Epithelial cell of prostate (primary cell): Measurements from ENCODE around the gene FAR2.

Source experiments
- DNase-seq: peaks from one replicate; pipeline ENCODE4 v3.0.0-alpha.2; 2011; ENCODE audit warnings: low read depth, low spot score
- H3K27ac ChIP-seq: fragments of 450-650 bp; 2 replicates; pipeline ENCODE4 v1.5.1; 2017; ENCODE audit warnings: mild to moderate bottlenecking

FAR2 gene

GRCh38 chr12:29310899-29311298 lies 161.8 kb downstream of the FAR2 start:
- no peak overlapping the region for H3K27ac ChIP-seq
- DNase-seq, result no peak

- no peak for DNase-seq
- H3K27ac ChIP-seq, result no peak overlapping the region
These were observed 165.3 kb downstream of the FAR2 start for GRCh38 chr12:29314416-29314815.

- peak; percentile 6 for DNase-seq
- no peak overlapping the region for H3K27ac ChIP-seq
These were observed 167.7 kb downstream of the FAR2 start for GRCh38 chr12:29316752-29317151.

- no peak overlapping the region for H3K27ac ChIP-seq
- DNase-seq, result peak; percentile 12
These were observed 168.7 kb downstream of the FAR2 start for GRCh38 chr12:29317556-29318363.

- H3K27ac ChIP-seq, result peak overlapping the region; percentile 62
- DNase-seq, result peak; percentile 43
These were observed 171.4 kb downstream of the FAR2 start for GRCh38 chr12:29320295-29321085.

GRCh38 chr12:29322157-29322556 lies 173.1 kb downstream of the FAR2 start:
- no peak overlapping the region for H3K27ac ChIP-seq

GRCh38 chr12:29329411-29329810 lies 180.3 kb downstream of the FAR2 start:
- DNase-seq, result no peak

More at GRCh38 chr12:29322157-29322556, 173.1 kb downstream of the FAR2 start:
- DNase-seq, result no peak

GRCh38 chr12:29333178-29333577 lies 184.1 kb downstream of the FAR2 start:
- DNase-seq, result no peak
- H3K27ac ChIP-seq, result no peak overlapping the region

More at GRCh38 chr12:29329411-29329810, 180.3 kb downstream of the FAR2 start:
- H3K27ac ChIP-seq, result no peak overlapping the region

GRCh38 chr12:29334937-29335336 lies 185.9 kb downstream of the FAR2 start:
- H3K27ac ChIP-seq, result no peak overlapping the region
- no peak for DNase-seq

GRCh38 chr12:29337325-29337724 lies 188.2 kb downstream of the FAR2 start:
- DNase-seq, result no peak
- no peak overlapping the region for H3K27ac ChIP-seq

- no peak overlapping the region for H3K27ac ChIP-seq
- DNase-seq, result no peak
These were observed 194.1 kb downstream of the FAR2 start for GRCh38 chr12:29343022-29343799.

- no peak for DNase-seq
- no peak overlapping the region for H3K27ac ChIP-seq
These were observed 197.8 kb downstream of the FAR2 start for GRCh38 chr12:29346769-29347421.

GRCh38 chr12:29350080-29350479 lies 201.0 kb downstream of the FAR2 start:
- peak; percentile 3 for DNase-seq
- no peak overlapping the region for H3K27ac ChIP-seq

- H3K27ac ChIP-seq, result no peak overlapping the region
- DNase-seq, result no peak
These were observed 205.9 kb downstream of the FAR2 start for GRCh38 chr12:29354954-29355353.

- no peak for DNase-seq
- H3K27ac ChIP-seq, result no peak overlapping the region
These were observed 216.0 kb downstream of the FAR2 start for GRCh38 chr12:29365091-29365490.

- no peak overlapping the region for H3K27ac ChIP-seq
- DNase-seq, result no peak
These were observed 224.9 kb downstream of the FAR2 start for GRCh38 chr12:29374012-29374411.

GRCh38 chr12:29374913-29375312 lies 225.8 kb downstream of the FAR2 start:
- no peak for DNase-seq
- no peak overlapping the region for H3K27ac ChIP-seq

- no peak overlapping the region for H3K27ac ChIP-seq
These were observed 227.0 kb downstream of the FAR2 start for GRCh38 chr12:29376118-29376517.

GRCh38 chr12:29380536-29381523 lies 231.8 kb downstream of the FAR2 start, which contains the start of gene ERGIC2:
Gene ERGIC2, minus strand, starts transcription at chr12:29381172. Its CDS starts 9,539 bp downstream, at chr12:29371633.
- H3K27ac ChIP-seq, result peak within 1 kb of the TSS; percentile 92
- DNase-seq, result peak; percentile 98

More at GRCh38 chr12:29376118-29376517, 227.0 kb downstream of the FAR2 start:
- DNase-seq, result no peak
